Trophoblast cell (in vitro differentiated cells and primary cell): ENCODE data around the gene CDKAL1.

Experiments
- DNase-seq, 2 donors: peaks; one replicate each; pipeline ENCODE4 v3.0.0-alpha.2; 2016
- H2AFZ ChIP-seq: 2 replicates; pipeline ENCODE4 v1.6.1; 2013; ENCODE audit warnings: low read length, moderate library complexity, mild to moderate bottlenecking; ENCODE audit not compliant: insufficient read depth, poor library complexity
- H2AK5ac ChIP-seq: 2 replicates; pipeline ENCODE4 v1.6.1; 2013; ENCODE audit warnings: mild to moderate bottlenecking, low read length
- H2BK120ac ChIP-seq: 2 replicates; pipeline ENCODE4 v1.6.1; 2013; ENCODE audit warnings: low read length, mild to moderate bottlenecking, moderate library complexity; ENCODE audit not compliant: insufficient read depth, poor library complexity
- H2BK12ac ChIP-seq: 2 replicates; pipeline ENCODE4 v1.6.1; 2013; ENCODE audit warnings: mild to moderate bottlenecking, low read length, moderate library complexity
- H2BK5ac ChIP-seq: 2 replicates; pipeline ENCODE4 v1.6.1; 2013; ENCODE audit warnings: low read length, low read depth, moderate library complexity, mild to moderate bottlenecking; ENCODE audit not compliant: poor library complexity
- H3K14ac ChIP-seq: 2 replicates; pipeline ENCODE4 v1.6.1; 2013; ENCODE audit warnings: mild to moderate bottlenecking, low read length
- H3K18ac ChIP-seq: 2 replicates; pipeline ENCODE4 v1.6.1; 2013; ENCODE audit warnings: mild to moderate bottlenecking, low read length
- H3K23ac ChIP-seq: 2 replicates; pipeline ENCODE4 v1.6.1; 2013; ENCODE audit warnings: low read length
- H3K27ac ChIP-seq: 2 replicates; pipeline ENCODE4 v1.5.1; 2013; ENCODE audit warnings: low read depth, mild to moderate bottlenecking, inconsistent platforms, low read length, moderate library complexity
- H3K27me3 ChIP-seq: 2 replicates; pipeline ENCODE4 v1.6.1; 2013; ENCODE audit warnings: inconsistent platforms, mild to moderate bottlenecking, low read length, moderate library complexity; ENCODE audit not compliant: insufficient read depth
- H3K36me3 ChIP-seq, 2 experiments: 1 replicate in 1 of 2; 2 replicates in 1 of 2; pipeline ENCODE4 v1.6.1; 2013; ENCODE audit warnings: low read length in 2 of 2, mild to moderate bottlenecking in 2 of 2, moderate library complexity in 1 of 2; ENCODE audit not compliant: insufficient read depth in 2 of 2, control insufficient read depth in 1 of 2
- H3K4ac ChIP-seq: 2 replicates; pipeline ENCODE4 v1.6.1; 2013; ENCODE audit warnings: low read depth, mild to moderate bottlenecking, low read length, moderate library complexity
- H3K4me1 ChIP-seq, 2 experiments: 1 replicate in 1 of 2; 2 replicates in 1 of 2; pipeline ENCODE4 v1.6.1; 2013; ENCODE audit warnings: low read length in 2 of 2, mild to moderate bottlenecking in 2 of 2, moderate library complexity in 1 of 2; ENCODE audit not compliant: insufficient read depth in 2 of 2, control insufficient read depth in 1 of 2
- H3K4me2 ChIP-seq: 2 replicates; pipeline ENCODE4 v1.6.1; 2013; ENCODE audit warnings: inconsistent platforms, mild to moderate bottlenecking, low read length, moderate library complexity
- H3K4me3 ChIP-seq: 2 replicates; pipeline ENCODE4 v1.5.1; 2013; ENCODE audit warnings: mild to moderate bottlenecking, low read depth, low read length, inconsistent platforms
- H3K79me1 ChIP-seq: one replicate; pipeline ENCODE4 v1.6.1; 2013; ENCODE audit warnings: low read length
- H3K79me2 ChIP-seq: 2 replicates; pipeline ENCODE4 v1.6.1; 2013; ENCODE audit warnings: low read length, mild to moderate bottlenecking; ENCODE audit not compliant: control insufficient read depth, insufficient read depth, poor library complexity
- H3K9ac ChIP-seq: 2 replicates; pipeline ENCODE4 v1.6.1; 2013; ENCODE audit warnings: mild to moderate bottlenecking, low read length
- H3K9me3 ChIP-seq: 2 replicates; pipeline ENCODE4 v1.6.1; 2013; ENCODE audit warnings: low read depth, mild to moderate bottlenecking, control low read depth, inconsistent platforms, low read length; ENCODE audit not compliant: insufficient read depth
- H4K12ac ChIP-seq: 2 replicates; pipeline ENCODE4 v1.6.1; 2013; ENCODE audit warnings: low read depth, mild to moderate bottlenecking, low read length, moderate library complexity
- H4K8ac ChIP-seq: 2 replicates; pipeline ENCODE4 v1.6.1; 2013; ENCODE audit warnings: low read depth, mild to moderate bottlenecking, low read length, moderate library complexity
- H4K91ac ChIP-seq: one replicate; pipeline ENCODE4 v1.6.1; 2013; ENCODE audit warnings: low read depth, mild to moderate bottlenecking, low read length, moderate library complexity
- WGBS: extraction: QIAGEN DNeasy Blood & Tissue Kit; methylation state at CpG from one replicate; pipeline ENCODE4 v1.1.7; 2013; ENCODE audit warnings: missing lambda C conversion rate; ENCODE audit not compliant: insufficient read length, insufficient coverage; ENCODE audit errors: extremely low coverage; 5-methylcytosine and 5-hydroxymethylcytosine counted together

The CDKAL1 gene

DNA sequence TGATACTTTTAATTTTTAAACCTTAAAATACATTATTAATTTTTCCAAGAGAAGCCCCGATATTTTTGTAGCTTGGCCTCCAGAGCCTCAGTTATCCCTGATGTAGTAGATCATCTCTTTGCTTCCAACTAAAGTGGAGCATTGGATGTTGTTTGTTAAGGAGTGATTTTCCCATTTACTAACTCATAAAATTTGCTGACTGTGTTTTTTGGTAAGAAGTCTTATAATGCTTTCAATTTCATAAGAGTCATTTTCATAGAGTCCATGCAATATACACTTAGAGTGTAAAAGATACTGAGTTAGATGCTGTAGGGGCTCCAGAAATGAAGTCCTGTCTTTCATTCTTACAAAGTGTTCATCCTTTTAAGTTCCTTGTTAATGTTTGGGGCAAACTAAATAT, 46.8 kb downstream of the CDKAL1 start:
- Histone ChIP-seq H2BK120ac (no peak overlapping the region), H2AK5ac (no peak overlapping the region), H3K27ac (no peak overlapping the region), H3K79me1 (no peaks in the 10 kb centered on the region), H3K4ac (no peak overlapping the region), H3K9me3 (no peaks in the 10 kb centered on the region), H3K4me1 (no peaks in the 10 kb centered on the region), H2BK12ac (no peak overlapping the region), H3K4me3 (no peak overlapping the region), H4K8ac (no peak overlapping the region), H3K36me3 (peaks cover 0 to 1% of the 10 kb centered on the region in 2 experiments), H3K9ac (no peak overlapping the region), H3K14ac (no peak overlapping the region), H2BK5ac (no peak overlapping the region), H3K27me3 (no peaks in the 10 kb centered on the region), H3K23ac (no peak overlapping the region), H3K79me2 (no peaks in the 10 kb centered on the region), H3K18ac (no peak overlapping the region), H4K91ac (no peak overlapping the region), H2AFZ (no peak overlapping the region), H3K4me2 (no peak overlapping the region), H4K12ac (no peak overlapping the region)
- DNase-seq: no peak
- WGBS: no CpG with 5 or more reads among the region's 1 CpG

DNA sequence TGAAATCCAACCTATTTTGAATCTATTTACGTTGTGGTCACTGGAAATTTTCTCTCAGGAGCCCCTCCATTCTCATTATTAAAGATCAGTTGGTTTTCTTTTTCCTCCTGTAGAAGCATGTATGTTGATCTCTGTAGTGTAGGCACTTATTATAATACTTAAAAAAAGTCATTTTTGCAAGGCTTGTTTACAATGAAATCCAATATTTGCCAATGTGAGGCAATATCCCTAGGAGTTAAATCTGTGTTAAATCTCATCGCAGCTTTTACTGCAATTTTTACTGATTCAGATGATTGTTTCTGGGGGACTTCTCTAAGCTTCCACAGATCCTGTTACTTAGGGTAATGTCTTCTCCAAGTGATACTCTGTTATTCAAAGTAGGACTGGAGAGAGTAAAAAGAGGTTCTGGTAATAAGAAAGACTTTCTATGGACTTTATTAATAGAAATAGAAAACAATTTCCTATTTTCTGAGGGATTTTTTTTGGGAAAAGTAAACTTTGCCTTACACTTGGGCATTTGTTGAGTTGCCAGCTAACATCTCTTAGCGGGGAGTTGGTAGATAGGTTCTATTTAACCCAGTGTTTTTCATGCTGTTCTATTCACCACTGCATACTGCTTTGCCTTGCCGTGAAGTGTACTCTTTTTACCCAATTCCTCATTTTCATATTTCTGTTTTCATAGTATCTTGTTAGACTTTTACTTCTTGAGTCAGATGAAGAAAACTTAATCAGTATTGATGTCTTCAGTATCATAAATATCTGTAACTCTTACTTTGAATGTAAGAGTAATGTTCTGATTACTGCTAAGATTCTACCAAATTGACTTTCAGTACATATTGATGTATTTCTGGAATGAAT, 48.6 kb downstream of the CDKAL1 start:
- H2AFZ ChIP-seq: no peak overlapping the region
- no peak for DNase-seq
- no peaks in the 10 kb centered on the region for H3K79me1 ChIP-seq
- no peak overlapping the region for H3K4me2 ChIP-seq
- no peak overlapping the region for H2BK12ac ChIP-seq
- H3K27me3 ChIP-seq: no peaks in the 10 kb centered on the region
- H3K14ac ChIP-seq: no peak overlapping the region
- no peaks in the 10 kb centered on the region for H3K36me3 ChIP-seq
- WGBS: no CpG with 5 or more reads among the region's 4 CpGs
- H3K4me1 ChIP-seq: no peaks in the 10 kb centered on the region
- no peak overlapping the region for H3K9ac ChIP-seq
- H2AK5ac ChIP-seq: no peak overlapping the region
- no peak overlapping the region for H4K8ac ChIP-seq
- no peak overlapping the region for H4K91ac ChIP-seq
- H3K23ac ChIP-seq: no peak overlapping the region
- no peak overlapping the region for H3K4me3 ChIP-seq
- no peak overlapping the region for H2BK5ac ChIP-seq
- no peak overlapping the region for H2BK120ac ChIP-seq
- no peaks in the 10 kb centered on the region for H3K9me3 ChIP-seq
- H3K18ac ChIP-seq: no peak overlapping the region
- H4K12ac ChIP-seq: no peak overlapping the region
- H3K27ac ChIP-seq: no peak overlapping the region
- no peaks in the 10 kb centered on the region for H3K79me2 ChIP-seq
- no peak overlapping the region for H3K4ac ChIP-seq

DNA sequence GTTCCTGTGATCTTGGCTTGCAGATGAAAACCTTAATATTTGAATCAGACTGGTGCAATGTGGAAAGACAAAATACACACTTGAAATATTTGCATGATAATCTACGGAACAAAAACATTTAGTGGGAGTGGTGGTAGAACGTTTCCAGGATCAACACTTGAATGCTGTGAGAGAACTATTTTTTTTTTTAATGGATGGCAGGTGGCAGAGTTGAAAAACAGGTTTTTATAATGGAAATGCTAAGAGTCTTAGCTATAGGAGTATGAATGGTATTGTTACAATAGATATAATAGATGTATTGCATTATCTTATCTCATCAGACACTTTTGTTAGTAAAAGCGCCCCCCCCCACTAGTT, 49.2 kb downstream of the CDKAL1 start:
- no peak overlapping the region for H2AK5ac ChIP-seq
- H2BK12ac ChIP-seq: no peak overlapping the region
- H3K4me1 ChIP-seq: no peaks in the 10 kb centered on the region
- H4K8ac ChIP-seq: no peak overlapping the region
- no peak overlapping the region for H2BK120ac ChIP-seq
- no CpG with 5 or more reads among the region's 3 CpGs for WGBS
- no peak overlapping the region for H3K18ac ChIP-seq
- H3K79me2 ChIP-seq: no peaks in the 10 kb centered on the region
- H3K4me3 ChIP-seq: no peak overlapping the region
- no peak overlapping the region for H3K27ac ChIP-seq
- no peak overlapping the region for H3K23ac ChIP-seq
- no peaks in the 10 kb centered on the region for H3K79me1 ChIP-seq
- no peaks in the 10 kb centered on the region for H3K36me3 ChIP-seq
- H3K4ac ChIP-seq: no peak overlapping the region
- H3K9ac ChIP-seq: no peak overlapping the region
- H2AFZ ChIP-seq: no peak overlapping the region
- H3K9me3 ChIP-seq: no peaks in the 10 kb centered on the region
- no peaks in the 10 kb centered on the region for H3K27me3 ChIP-seq
- no peak overlapping the region for H3K14ac ChIP-seq
- no peak overlapping the region for H4K91ac ChIP-seq
- no peak overlapping the region for H4K12ac ChIP-seq
- no peak overlapping the region for H2BK5ac ChIP-seq
- no peak overlapping the region for H3K4me2 ChIP-seq
- DNase-seq: peak in 1 of 2 donors; percentile 61

DNA sequence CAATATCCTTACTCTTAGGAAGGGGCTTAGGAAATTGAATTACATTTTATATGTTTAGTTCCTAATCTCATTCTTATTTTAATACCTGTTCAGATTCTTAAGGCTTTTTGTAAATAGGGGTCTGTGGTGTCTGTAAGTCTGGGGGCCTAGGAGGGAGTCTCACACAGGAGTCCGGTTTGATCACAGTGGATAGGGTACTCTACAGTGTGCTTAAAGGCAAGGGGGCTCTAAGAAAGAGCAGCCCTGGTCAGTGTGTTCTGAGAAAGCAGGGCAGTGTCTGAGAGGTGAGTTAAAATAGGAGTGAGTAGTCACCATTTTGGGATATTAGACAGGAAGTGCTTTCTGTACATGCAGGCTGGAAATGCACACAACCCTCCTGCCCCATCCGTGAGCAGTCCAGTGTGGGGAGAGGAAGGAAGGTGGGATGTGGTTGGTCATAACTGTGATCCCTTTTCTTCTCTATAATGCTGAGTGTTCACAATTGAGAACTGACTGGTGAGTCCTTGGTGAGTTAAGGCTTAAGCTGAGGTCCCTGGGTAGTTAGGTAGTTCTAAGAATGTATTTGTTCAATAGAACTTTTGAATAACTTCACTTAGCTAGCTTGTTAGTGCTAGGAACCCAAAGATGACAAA, 50.0 kb downstream of the CDKAL1 start:
- Histone ChIP-seq H3K79me2 (no peaks in the 10 kb centered on the region), H4K12ac (no peak overlapping the region), H3K23ac (no peak overlapping the region), H2AK5ac (no peak overlapping the region), H2BK120ac (no peak overlapping the region), H4K8ac (no peak overlapping the region), H4K91ac (no peak overlapping the region), H3K36me3 (no peaks in the 10 kb centered on the region), H2AFZ (no peak overlapping the region), H3K27me3 (no peaks in the 10 kb centered on the region), H2BK12ac (no peak overlapping the region), H3K4me3 (no peak overlapping the region), H3K79me1 (no peaks in the 10 kb centered on the region), H3K18ac (no peak overlapping the region), H3K14ac (no peak overlapping the region), H3K4me2 (no peak overlapping the region), H3K9me3 (no peaks in the 10 kb centered on the region), H3K4ac (no peak overlapping the region), H2BK5ac (no peak overlapping the region), H3K4me1 (no peaks in the 10 kb centered on the region), H3K9ac (no peak overlapping the region), H3K27ac (no peak overlapping the region)
- DNase-seq: no peak
- no CpG with 5 or more reads among the region's 2 CpGs for WGBS
